SKM-1 treated with dmso at 0.1 percent for 144 hours (cell line): ENCODE results near the gene ZBTB25.

Source experiments
- DNase-seq: peaks from one replicate; lab custom pipeline; 2025; ENCODE audit not compliant: unreplicated experiment; lab: John Stamatoyannopoulos, UW

Gene ZBTB25

GRCh38 chr14:64478634-64479250 lies 24.9 kb downstream of the ZBTB25 start:
- no peak for DNase-seq

GRCh38 chr14:64476438-64476837 lies 27.2 kb downstream of the ZBTB25 start:
- DNase-seq: no peak

- DNase-seq: no peak
Measured at GRCh38 chr14:64475585-64476273, 27.9 kb downstream of the ZBTB25 start.

- DNase-seq: no peak
Measured at GRCh38 chr14:64474698-64475097, 28.9 kb downstream of the ZBTB25 start.

GRCh38 chr14:64474041-64474440 lies 29.6 kb downstream of the ZBTB25 start:
- DNase-seq: no peak

- no peak for DNase-seq
Measured at GRCh38 chr14:64468451-64468850, 35.2 kb downstream of the ZBTB25 start.

GRCh38 chr14:64467566-64467965 lies 36.1 kb downstream of the ZBTB25 start:
- no peak for DNase-seq

GRCh38 chr14:64467101-64467500 lies 36.5 kb downstream of the ZBTB25 start:
- no peak for DNase-seq

GRCh38 chr14:64465831-64466554 lies 37.6 kb downstream of the ZBTB25 start:
- no peak for DNase-seq

GRCh38 chr14:64465191-64465822 lies 38.3 kb downstream of the ZBTB25 start, which contains the start of gene AKAP5:
Gene AKAP5 (plus strand): TSS chr14:64465499. CDS start chr14:64468395, 2,896 bp downstream.
- no peak for DNase-seq

- DNase-seq: no peak
Measured at GRCh38 chr14:64464651-64465050, 39.0 kb downstream of the ZBTB25 start.

- DNase-seq: no peak
Measured at GRCh38 chr14:64463873-64464272, 39.8 kb downstream of the ZBTB25 start.

GRCh38 chr14:64463195-64463594 lies 40.4 kb downstream of the ZBTB25 start:
- no peak for DNase-seq

- no peak for DNase-seq
Measured at GRCh38 chr14:64461221-64461620, 42.4 kb downstream of the ZBTB25 start.

- DNase-seq: no peak
Measured at GRCh38 chr14:64459405-64460136, 44.1 kb downstream of the ZBTB25 start.

- no peak for DNase-seq
Measured at GRCh38 chr14:64454671-64455070, 49.0 kb downstream of the ZBTB25 start.

- DNase-seq: no peak
Measured at GRCh38 chr14:64450255-64450654, 53.4 kb downstream of the ZBTB25 start.

GRCh38 chr14:64447876-64448670 lies 55.6 kb downstream of the ZBTB25 start:
- no peak for DNase-seq

- no peak for DNase-seq
Measured at GRCh38 chr14:64444984-64445845, 58.4 kb downstream of the ZBTB25 start.
